ENCODE data around the gene SMNDC1.

Gene SMNDC1

GRCh38 chr10:110303681-110304080, 1.0 kb downstream of the SMNDC1 start:
- no peak for TF ChIP-seq CTCF (conservative IDR thresholded peaks at IDR 0.05; ENCODE audit: low read depth, low read length)
- Histone ChIP-seq H2AFZ (ENCODE audit: low read depth) (no peak overlapping the region), H3K4me3 (IDR thresholded peaks at IDR 0.05; ENCODE audit: insufficient read depth, low read depth, low read length) (no peak overlapping the region), H3K36me3 (ENCODE audit: insufficient read depth) (peaks cover 21% of the 10 kb centered on the region; the same call in 1 of the 2 replicates), H3K79me2 (ENCODE audit: insufficient read depth, low read depth) (peaks cover 60% of the 10 kb centered on the region), H4K20me1 (ENCODE audit: insufficient read depth) (no peaks in the 10 kb centered on the region), H3K27ac (peak overlapping the region; percentile 65), H3K9ac (peak overlapping the region; percentile 79; the same call in 1 of the 2 replicates), H3K27me3 (ENCODE audit: insufficient read depth, low read depth) (no peaks in the 10 kb centered on the region), H3K4me2 (peak overlapping the region; percentile 65), H3K4me1 (ENCODE audit: low read depth, poor library complexity, severe bottlenecking) (peaks cover 51% of the 10 kb centered on the region)

- Histone ChIP-seq H3K27ac (no peak overlapping the region), H3K36me3 (ENCODE audit: insufficient read depth) (peaks cover 21% of the 10 kb centered on the region; the same call in 1 of the 2 replicates), H3K4me1 (ENCODE audit: low read depth, poor library complexity, severe bottlenecking) (peaks cover 38% of the 10 kb centered on the region), H2AFZ (ENCODE audit: low read depth) (no peak overlapping the region), H3K9ac (no peak overlapping the region), H3K4me2 (no peak overlapping the region), H4K20me1 (ENCODE audit: insufficient read depth) (no peaks in the 10 kb centered on the region), H3K79me2 (ENCODE audit: insufficient read depth, low read depth) (peaks cover 64% of the 10 kb centered on the region), H3K27me3 (ENCODE audit: insufficient read depth, low read depth) (no peaks in the 10 kb centered on the region), H3K4me3 (IDR thresholded peaks at IDR 0.05; ENCODE audit: insufficient read depth, low read depth, low read length) (no peak overlapping the region)
- TF ChIP-seq CTCF (conservative IDR thresholded peaks at IDR 0.05; ENCODE audit: low read depth, low read length): no peak
Observed at GRCh38 chr10:110300486-110300986, 4.2 kb downstream of the SMNDC1 start.

- Histone ChIP-seq H3K36me3 (ENCODE audit: insufficient read depth) (peaks cover 20% of the 10 kb centered on the region; the same call in 1 of the 2 replicates), H3K4me2 (no peak overlapping the region), H3K27ac (no peak overlapping the region), H3K79me2 (ENCODE audit: insufficient read depth, low read depth) (peaks cover 35% of the 10 kb centered on the region), H2AFZ (ENCODE audit: low read depth) (no peak overlapping the region), H4K20me1 (ENCODE audit: insufficient read depth) (no peaks in the 10 kb centered on the region), H3K4me1 (ENCODE audit: low read depth, poor library complexity, severe bottlenecking) (peaks cover 18% of the 10 kb centered on the region), H3K4me3 (IDR thresholded peaks at IDR 0.05; ENCODE audit: insufficient read depth, low read depth, low read length) (no peak overlapping the region), H3K27me3 (ENCODE audit: insufficient read depth, low read depth) (no peaks in the 10 kb centered on the region), H3K9ac (no peak overlapping the region)
- no peak for TF ChIP-seq CTCF (conservative IDR thresholded peaks at IDR 0.05; ENCODE audit: low read depth, low read length)
Observed at GRCh38 chr10:110296966-110297365, 7.8 kb downstream of the SMNDC1 start.

- Histone ChIP-seq H3K27ac (peak overlapping the region; percentile 5; the same call in 1 of the 2 replicates), H3K36me3 (ENCODE audit: insufficient read depth) (peaks cover 8% of the 10 kb centered on the region; the same call in 1 of the 2 replicates), H3K9ac (no peak overlapping the region; the same call in 1 of the 2 replicates)
Observed at GRCh38 chr10:110286841-110287240, 17.9 kb downstream of the SMNDC1 start.

More at GRCh38 chr10:110286841-110287240, 17.9 kb downstream of the SMNDC1 start:
- no peaks in the 10 kb centered on the region for H4K20me1 ChIP-seq (ENCODE audit: insufficient read depth)
- H3K79me2 ChIP-seq (ENCODE audit: insufficient read depth, low read depth): no peaks in the 10 kb centered on the region
- H2AFZ ChIP-seq (ENCODE audit: low read depth): no peak overlapping the region
- no peak overlapping the region for H3K4me2 ChIP-seq
- H3K27me3 ChIP-seq (ENCODE audit: insufficient read depth, low read depth): no peaks in the 10 kb centered on the region
- no peak for TF ChIP-seq CTCF (conservative IDR thresholded peaks at IDR 0.05; ENCODE audit: low read depth, low read length)
- H3K4me1 ChIP-seq (ENCODE audit: low read depth, poor library complexity, severe bottlenecking): peaks cover 13% of the 10 kb centered on the region
- no peak overlapping the region for H3K4me3 ChIP-seq (IDR thresholded peaks at IDR 0.05; ENCODE audit: insufficient read depth, low read depth, low read length)
